Lower leg skin (tissue), 3 donors: ENCODE results near the gene ZNF561.

Experiments
- CTCF ChIP-seq, 3 donors: fragments of 450-650 bp; IDR thresholded peaks; one replicate each; pipeline ENCODE4 v1.5.1; 2016; ENCODE audit warnings: antibody characterized with exemption in 3 of 3, mild to moderate bottlenecking in 3 of 3, moderate library complexity in 2 of 3
- POLR2A ChIP-seq, 2 donors: fragments of 450-650 bp; IDR thresholded peaks; one replicate each; pipeline ENCODE4 v1.6.1; 2016 to 2017; ENCODE audit warnings: antibody characterized with exemption in 2 of 2, mild to moderate bottlenecking in 1 of 2, moderate library complexity in 1 of 2

GRCh38 chr19:9640956-9641355, 19.9 kb upstream of the ZNF561 start:
- TF ChIP-seq CTCF (IDR thresholded peaks at IDR 0.05) (no peak), POLR2A (IDR thresholded peaks at IDR 0.05) (no peak)
